NCI-H146 treated with DMSO at 0.1 percent for 48 hours (cell line): Measurements from ENCODE around the gene CCDC12.

ENCODE experiments used
- DNase-seq: peaks from one replicate; lab custom pipeline; 2025; ENCODE audit not compliant: unreplicated experiment; lab: John Stamatoyannopoulos, UW

Gene CCDC12

GRCh38 chr3:46996689-46997452 is 20.3 kb upstream of the CCDC12 start:
- no peak for DNase-seq

GRCh38 chr3:46995901-46996562 is 19.5 kb upstream of the CCDC12 start:
- DNase-seq = no peak

- DNase-seq = no peak
Measured at GRCh38 chr3:46994801-46995731, 18.5 kb upstream of the CCDC12 start.

- no peak for DNase-seq
Measured at GRCh38 chr3:46993986-46994385, 17.4 kb upstream of the CCDC12 start.

GRCh38 chr3:46993292-46993691 is 16.7 kb upstream of the CCDC12 start:
- DNase-seq = no peak

GRCh38 chr3:46992231-46992630 is 15.7 kb upstream of the CCDC12 start:
- no peak for DNase-seq

- no peak for DNase-seq
Measured at GRCh38 chr3:46991406-46992165, 15.0 kb upstream of the CCDC12 start.

- DNase-seq = no peak
Measured at GRCh38 chr3:46990573-46991374, 14.2 kb upstream of the CCDC12 start.

GRCh38 chr3:46989146-46989810 is 12.7 kb upstream of the CCDC12 start:
- no peak for DNase-seq

- peak; percentile 1 for DNase-seq
Measured at GRCh38 chr3:46988616-46989015, 12.1 kb upstream of the CCDC12 start.

GRCh38 chr3:46987743-46988401 is 11.3 kb upstream of the CCDC12 start:
- DNase-seq = no peak

- no peak for DNase-seq
Measured at GRCh38 chr3:46987319-46987742, 10.8 kb upstream of the CCDC12 start.

GRCh38 chr3:46986782-46987310 is 10.3 kb upstream of the CCDC12 start:
- no peak for DNase-seq

- no peak for DNase-seq
Measured at GRCh38 chr3:46986055-46986730, 9.6 kb upstream of the CCDC12 start.

- DNase-seq = no peak
Measured at GRCh38 chr3:46985588-46985987, 9.0 kb upstream of the CCDC12 start.

GRCh38 chr3:46984591-46985459 is 8.3 kb upstream of the CCDC12 start:
- no peak for DNase-seq

GRCh38 chr3:46982546-46982945 is 6.0 kb upstream of the CCDC12 start:
- no peak for DNase-seq
